ENCODE data around the gene SLC16A10.
A peak's percentile ranks its signal among the peaks of the same experiment; 100 is the strongest.

The SLC16A10 gene

GRCh38 chr6:111087106-111087835 lies at the start of gene SLC16A10:
TSS of gene SLC16A10 (plus strand) at chr6:111087503. CDS start at chr6:111087753, 250 bp downstream.
- peak within 1 kb of the TSS; percentile 51 for H3K9ac ChIP-seq
- TF ChIP-seq CTCF (conservative IDR thresholded peaks at IDR 0.05; ENCODE audit: low read depth, low read length), result no peak

GRCh38 chr6:111038534-111039252 lies 48.6 kb upstream of the SLC16A10 start:
- no peak overlapping the region for H3K4me2 ChIP-seq
- no peak overlapping the region for H2AFZ ChIP-seq (ENCODE audit: low read depth)
- H3K27me3 ChIP-seq (ENCODE audit: insufficient read depth, low read depth), result no peaks in the 10 kb centered on the region
- H3K27ac ChIP-seq, result no peak overlapping the region
- no peak overlapping the region for H3K9ac ChIP-seq
- H3K4me1 ChIP-seq (ENCODE audit: low read depth, poor library complexity, severe bottlenecking), result no peaks in the 10 kb centered on the region
- H3K36me3 ChIP-seq (ENCODE audit: insufficient read depth), result no peaks in the 10 kb centered on the region
- no peak for TF ChIP-seq CTCF (conservative IDR thresholded peaks at IDR 0.05; ENCODE audit: low read depth, low read length)
- no peak overlapping the region for H3K4me3 ChIP-seq (IDR thresholded peaks at IDR 0.05; ENCODE audit: insufficient read depth, low read depth, low read length)
- no peaks in the 10 kb centered on the region for H3K79me2 ChIP-seq (ENCODE audit: insufficient read depth, low read depth)
- H4K20me1 ChIP-seq (ENCODE audit: insufficient read depth), result no peaks in the 10 kb centered on the region

More at GRCh38 chr6:111087106-111087835, at the start of gene SLC16A10:
- Histone ChIP-seq H3K4me3 (IDR thresholded peaks at IDR 0.05; ENCODE audit: insufficient read depth, low read depth, low read length) (no peak within 1 kb of the TSS), H4K20me1 (ENCODE audit: insufficient read depth) (no peaks in the 10 kb centered on the region), H2AFZ (ENCODE audit: low read depth) (peak within 1 kb of the TSS; percentile 86), H3K27me3 (ENCODE audit: insufficient read depth, low read depth) (no peaks in the 10 kb centered on the region), H3K79me2 (ENCODE audit: insufficient read depth, low read depth) (no peaks in the 10 kb centered on the region), H3K36me3 (ENCODE audit: insufficient read depth) (no peaks in the 10 kb centered on the region), H3K27ac (no peak within 1 kb of the TSS; the same call in 1 of the 2 replicates), H3K4me1 (ENCODE audit: low read depth, poor library complexity, severe bottlenecking) (peaks cover 22% of the 10 kb centered on the region), H3K4me2 (peak within 1 kb of the TSS; percentile 80)

GRCh38 chr6:111041917-111042316 lies 45.4 kb upstream of the SLC16A10 start:
- Histone ChIP-seq H3K36me3 (ENCODE audit: insufficient read depth) (no peaks in the 10 kb centered on the region), H3K4me2 (no peak overlapping the region), H3K27ac (no peak overlapping the region), H2AFZ (ENCODE audit: low read depth) (no peak overlapping the region), H3K27me3 (ENCODE audit: insufficient read depth, low read depth) (no peaks in the 10 kb centered on the region), H3K9ac (no peak overlapping the region), H3K79me2 (ENCODE audit: insufficient read depth, low read depth) (no peaks in the 10 kb centered on the region), H3K4me3 (IDR thresholded peaks at IDR 0.05; ENCODE audit: insufficient read depth, low read depth, low read length) (no peak overlapping the region), H3K4me1 (ENCODE audit: low read depth, poor library complexity, severe bottlenecking) (no peaks in the 10 kb centered on the region), H4K20me1 (ENCODE audit: insufficient read depth) (no peaks in the 10 kb centered on the region)
- no peak for TF ChIP-seq CTCF (conservative IDR thresholded peaks at IDR 0.05; ENCODE audit: low read depth, low read length)

- Histone ChIP-seq H3K4me3 (IDR thresholded peaks at IDR 0.05; ENCODE audit: insufficient read depth, low read depth, low read length) (no peak overlapping the region), H3K4me1 (ENCODE audit: low read depth, poor library complexity, severe bottlenecking) (no peaks in the 10 kb centered on the region), H3K36me3 (ENCODE audit: insufficient read depth) (no peaks in the 10 kb centered on the region), H2AFZ (ENCODE audit: low read depth) (no peak overlapping the region), H3K79me2 (ENCODE audit: insufficient read depth, low read depth) (no peaks in the 10 kb centered on the region), H3K9ac (no peak overlapping the region), H3K4me2 (no peak overlapping the region), H3K27ac (no peak overlapping the region), H3K27me3 (ENCODE audit: insufficient read depth, low read depth) (no peaks in the 10 kb centered on the region), H4K20me1 (ENCODE audit: insufficient read depth) (no peaks in the 10 kb centered on the region)
- TF ChIP-seq CTCF (conservative IDR thresholded peaks at IDR 0.05; ENCODE audit: low read depth, low read length), result no peak
Measured at GRCh38 chr6:111047244-111047643, 40.1 kb upstream of the SLC16A10 start.
